ENCODE results near the gene SELENON.

DNA sequence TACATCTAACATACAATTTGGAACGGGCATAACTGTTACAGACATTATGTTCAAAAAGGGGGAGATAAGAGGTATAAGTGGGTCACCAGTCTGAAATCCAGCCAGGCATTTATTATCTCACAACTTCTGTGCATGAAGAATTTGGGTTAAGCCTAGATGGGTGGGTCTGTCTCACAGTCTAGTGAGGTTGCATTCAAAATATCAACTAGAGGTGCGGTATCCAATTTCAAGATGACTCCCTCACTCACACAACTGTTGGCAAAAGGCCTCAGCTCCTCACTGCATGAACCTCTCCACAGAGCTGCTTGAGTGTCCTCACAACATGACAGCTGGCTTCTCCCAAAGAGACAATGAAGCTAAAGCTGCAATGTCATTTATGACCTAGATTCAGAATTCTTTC is 54.6 kb downstream of the SELENON start:
- TF ChIP-seq, protein P1, sequence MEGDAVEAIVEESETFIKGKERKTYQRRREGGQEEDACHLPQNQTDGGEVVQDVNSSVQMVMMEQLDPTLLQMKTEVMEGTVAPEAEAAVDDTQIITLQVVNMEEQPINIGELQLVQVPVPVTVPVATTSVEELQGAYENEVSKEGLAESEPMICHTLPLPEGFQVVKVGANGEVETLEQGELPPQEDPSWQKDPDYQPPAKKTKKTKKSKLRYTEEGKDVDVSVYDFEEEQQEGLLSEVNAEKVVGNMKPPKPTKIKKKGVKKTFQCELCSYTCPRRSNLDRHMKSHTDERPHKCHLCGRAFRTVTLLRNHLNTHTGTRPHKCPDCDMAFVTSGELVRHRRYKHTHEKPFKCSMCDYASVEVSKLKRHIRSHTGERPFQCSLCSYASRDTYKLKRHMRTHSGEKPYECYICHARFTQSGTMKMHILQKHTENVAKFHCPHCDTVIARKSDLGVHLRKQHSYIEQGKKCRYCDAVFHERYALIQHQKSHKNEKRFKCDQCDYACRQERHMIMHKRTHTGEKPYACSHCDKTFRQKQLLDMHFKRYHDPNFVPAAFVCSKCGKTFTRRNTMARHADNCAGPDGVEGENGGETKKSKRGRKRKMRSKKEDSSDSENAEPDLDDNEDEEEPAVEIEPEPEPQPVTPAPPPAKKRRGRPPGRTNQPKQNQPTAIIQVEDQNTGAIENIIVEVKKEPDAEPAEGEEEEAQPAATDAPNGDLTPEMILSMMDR (IDR thresholded peaks at IDR 0.05; ENCODE audit: poor library complexity), result no peak
- no peak for TF ChIP-seq EZH2phosphoT487 (IDR thresholded peaks at IDR 0.05; ENCODE audit: low read depth, severe bottlenecking, unreplicated experiment)
- no peak for TF ChIP-seq EZH2 (IDR thresholded peaks at IDR 0.05; ENCODE audit: borderline replicate concordance)

Data from hepatocyte (in vitro differentiated cells).